Activated naive CD8-positive, alpha-beta T cell treated with anti-CD3 and anti-CD28 coated beads, Interleukin-2, amount 10 ng/mL, durations not matched to agents 7 days and 5 days (primary cell): ENCODE results near the gene MTUS2. TPM values are rescaled to one million over a fixed set of nuclear protein-coding genes. Genes with fewer than 3 reads are reported as not detected.

Experiments used
- ATAC-seq: fragments of 150-1000 bp; cut with Tn5 transposase; one replicate; pipeline ENCODE4 v1.10.0; 2021; ENCODE audit warnings: low read depth, moderate library complexity
- POLR2A ChIA-PET: fragments of 350-600 bp; sonication (Branson Sonifier 250); formaldehyde crosslinking; loops from one replicate; lab custom pipeline; 2021; ENCODE audit warnings: antibody characterized with exemption; lab: Charles Lee
- DNase-seq: peaks from one replicate; pipeline ENCODE4 v3.0.0; 2021
- H3K27ac Mint-ChIP-seq: one replicate; pipeline ENCODE4 v1.8.0; 2022; ENCODE audit warnings: mild to moderate bottlenecking, mixed read lengths
- H3K27me3 Mint-ChIP-seq: one replicate; pipeline ENCODE4 v1.8.0; 2022; ENCODE audit warnings: mild to moderate bottlenecking, moderate library complexity, mixed read lengths
- H3K36me3 Mint-ChIP-seq: one replicate; pipeline ENCODE4 v1.8.0; 2021; ENCODE audit warnings: mild to moderate bottlenecking, mixed read lengths
- H3K4me1 Mint-ChIP-seq: one replicate; pipeline ENCODE4 v1.8.0; 2021; ENCODE audit warnings: mixed read lengths
- H3K4me3 Mint-ChIP-seq: one replicate; pipeline ENCODE4 v1.8.0; 2022; ENCODE audit warnings: mild to moderate bottlenecking, moderate library complexity, mixed read lengths
- H3K9me3 Mint-ChIP-seq: one replicate; pipeline ENCODE4 v1.8.0; 2021; ENCODE audit warnings: mixed read lengths
- total RNA-seq, 2 experiments: library from RNA; stranded (reverse); gene quantifications; one replicate each; pipeline ENCODE4 v1.2.3, GENCODE V29; 2021

Gene MTUS2
- total RNA-seq, 2 experiments from 2014 or later = not detected

DNA sequence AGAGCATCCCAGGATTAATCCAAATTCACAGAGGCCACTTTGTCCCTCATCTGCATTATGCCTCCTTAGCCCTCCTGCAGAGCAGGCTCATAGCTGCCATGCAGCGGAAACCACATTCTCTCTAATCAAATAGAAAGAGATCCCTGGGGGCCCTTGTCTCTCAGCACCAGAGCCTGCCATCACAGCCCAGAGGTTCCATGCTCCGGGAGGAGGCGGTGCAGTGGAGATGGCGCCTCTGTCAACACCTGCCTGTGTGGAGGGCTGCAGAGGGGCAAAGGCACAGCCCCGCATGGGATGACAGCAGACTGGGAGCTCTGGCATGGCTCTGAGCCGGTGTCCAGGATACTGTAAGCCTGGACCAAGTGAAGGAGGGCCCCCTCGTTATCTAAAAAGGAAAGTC lies 664.1 kb downstream of the MTUS2 start:
- POLR2A ChIA-PET = no interaction called here
- Mint-ChIP-seq H3K4me1 (no peaks in the 10 kb centered on the region), H3K27ac (no peak overlapping the region), H3K36me3 (no peaks in the 10 kb centered on the region), H3K27me3 (peaks cover 2% of the 10 kb centered on the region), H3K9me3 (no peaks in the 10 kb centered on the region), H3K4me3 (no peak overlapping the region)
- DNase-seq (no peak), ATAC-seq (no peak)

DNA sequence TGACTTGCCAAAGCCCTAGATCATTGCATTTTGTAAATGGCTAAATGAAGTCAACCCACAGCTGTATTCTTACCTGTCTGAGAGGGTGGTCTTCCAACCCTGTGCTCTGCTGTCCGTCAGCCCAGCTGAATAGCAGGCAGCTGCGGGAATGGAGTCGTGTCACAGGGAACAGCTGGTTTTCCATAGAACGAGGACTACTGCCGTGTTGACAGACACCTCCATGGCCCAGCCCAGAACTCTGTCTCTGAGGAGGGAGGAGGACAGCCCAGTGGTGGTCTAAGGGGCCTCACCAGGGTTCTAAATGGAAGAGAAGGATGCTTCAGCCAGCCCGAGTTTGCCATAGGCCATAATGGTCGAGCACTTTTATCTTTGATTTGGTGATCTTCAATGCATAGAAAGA lies 664.7 kb downstream of the MTUS2 start:
- Mint-ChIP-seq H3K4me3 (no peak overlapping the region), H3K36me3 (no peaks in the 10 kb centered on the region), H3K9me3 (no peaks in the 10 kb centered on the region), H3K4me1 (no peaks in the 10 kb centered on the region), H3K27me3 (peaks cover 2% of the 10 kb centered on the region), H3K27ac (no peak overlapping the region)
- ATAC-seq (no peak), DNase-seq (no peak)
- POLR2A ChIA-PET = no interaction called here

GRCh38 chr13:29486551-29486950 lies 666.4 kb downstream of the MTUS2 start:
- Mint-ChIP-seq H3K4me3 (no peak overlapping the region), H3K36me3 (no peaks in the 10 kb centered on the region), H3K9me3 (no peaks in the 10 kb centered on the region), H3K27me3 (peaks cover 2% of the 10 kb centered on the region), H3K4me1 (no peaks in the 10 kb centered on the region), H3K27ac (no peak overlapping the region)
- DNase-seq = no peak
- POLR2A ChIA-PET = no interaction called here
- ATAC-seq = no peak

GRCh38 chr13:29487466-29488454 lies 667.6 kb downstream of the MTUS2 start:
- H3K4me1 Mint-ChIP-seq = no peaks in the 10 kb centered on the region
- H3K27me3 Mint-ChIP-seq = peaks cover 2% of the 10 kb centered on the region
- H3K27ac Mint-ChIP-seq = no peak overlapping the region
- DNase-seq = no peak
- H3K36me3 Mint-ChIP-seq = no peaks in the 10 kb centered on the region
- H3K4me3 Mint-ChIP-seq = no peak overlapping the region
- no peak for ATAC-seq
- H3K9me3 Mint-ChIP-seq = no peaks in the 10 kb centered on the region
- POLR2A ChIA-PET = no interaction called here

DNA sequence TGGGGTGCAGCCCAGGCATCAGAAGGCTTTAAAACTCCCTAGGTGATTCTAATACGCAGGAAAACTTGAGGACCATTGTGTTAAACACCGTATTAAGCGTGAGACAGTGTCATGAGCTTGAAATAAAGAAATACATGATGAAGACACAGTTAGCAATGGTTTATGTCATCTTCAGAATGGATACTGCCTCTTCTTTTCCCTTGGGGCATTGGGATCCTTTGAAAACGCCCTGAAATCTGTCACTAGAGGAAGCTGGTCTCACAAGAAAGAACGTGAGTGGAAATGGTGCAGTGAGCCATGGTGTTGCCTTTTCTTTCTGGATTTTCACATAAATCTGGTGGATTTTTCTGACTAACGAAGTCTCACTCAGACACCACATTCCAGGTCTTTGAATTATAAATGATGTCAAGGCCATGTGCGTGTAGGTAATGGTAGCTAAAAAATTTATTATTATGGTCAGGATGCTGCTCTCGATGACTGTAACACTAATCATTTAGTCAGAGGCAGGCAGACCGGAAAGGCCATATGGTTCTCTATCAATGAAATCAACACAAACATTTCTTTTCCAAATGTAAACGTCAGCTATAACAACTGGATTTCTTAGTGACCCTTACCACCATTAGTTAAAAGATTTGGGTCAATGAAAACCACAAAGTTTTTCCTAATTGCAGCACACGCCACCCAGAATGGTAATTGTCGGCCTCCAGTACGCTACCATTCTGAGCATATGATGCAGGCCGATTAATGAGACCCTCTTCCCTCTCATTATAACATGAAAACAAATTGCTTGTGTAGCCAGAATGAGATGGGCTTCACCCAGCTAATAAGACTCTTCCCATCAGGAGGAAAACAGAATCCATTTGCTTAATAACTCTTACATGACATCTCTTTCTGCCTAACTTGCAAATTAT lies 669.8 kb downstream of the MTUS2 start:
- Mint-ChIP-seq H3K4me3 (no peak overlapping the region), H3K4me1 (no peaks in the 10 kb centered on the region), H3K36me3 (no peaks in the 10 kb centered on the region), H3K27ac (no peak overlapping the region), H3K27me3 (peaks cover 5% of the 10 kb centered on the region), H3K9me3 (no peaks in the 10 kb centered on the region)
- POLR2A ChIA-PET = no interaction called here
- ATAC-seq (no peak), DNase-seq (no peak)

DNA sequence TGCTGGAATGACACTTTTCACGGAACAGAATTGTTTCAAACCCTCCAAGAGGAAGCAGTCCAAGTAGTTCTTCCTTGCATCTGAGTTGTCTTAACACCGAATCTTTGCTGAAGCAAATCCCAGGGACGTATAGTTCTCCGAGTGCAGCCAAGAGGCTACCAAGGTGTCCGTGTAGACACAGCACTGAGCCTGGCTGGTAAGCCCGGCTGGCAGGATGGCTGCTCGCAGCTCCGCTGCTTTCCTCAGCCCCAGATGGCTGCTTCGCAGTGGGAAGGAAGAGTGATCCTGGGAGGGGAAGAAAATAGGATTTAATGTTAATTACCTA lies 670.4 kb downstream of the MTUS2 start:
- Mint-ChIP-seq H3K27ac (no peak overlapping the region), H3K4me1 (no peaks in the 10 kb centered on the region), H3K9me3 (no peaks in the 10 kb centered on the region), H3K4me3 (no peak overlapping the region), H3K36me3 (no peaks in the 10 kb centered on the region), H3K27me3 (peaks cover 4% of the 10 kb centered on the region)
- no peak for DNase-seq
- POLR2A ChIA-PET = no interaction called here
- no peak for ATAC-seq

DNA sequence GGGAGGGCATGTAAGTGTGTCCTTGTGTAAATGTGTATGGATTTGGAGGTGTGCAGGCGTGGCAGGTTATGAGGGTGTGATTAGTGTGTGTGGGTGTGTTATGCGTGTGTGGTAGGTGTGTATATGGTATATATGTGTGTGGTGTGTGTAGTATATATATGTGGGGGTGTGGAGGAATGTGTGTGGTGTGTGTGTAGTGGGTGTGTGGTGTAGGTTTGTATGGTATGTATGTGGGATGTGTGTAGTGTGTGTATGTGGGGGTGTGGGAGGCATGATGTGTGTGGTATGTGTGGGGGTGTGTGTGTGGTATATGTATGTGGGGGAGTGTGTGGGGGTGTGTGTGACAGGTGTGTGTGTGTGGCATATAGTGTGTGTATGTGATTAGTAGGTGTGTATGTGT lies 671.1 kb downstream of the MTUS2 start:
- H3K36me3 Mint-ChIP-seq = no peaks in the 10 kb centered on the region
- no peak overlapping the region for H3K27ac Mint-ChIP-seq
- H3K9me3 Mint-ChIP-seq = no peaks in the 10 kb centered on the region
- POLR2A ChIA-PET = no interaction called here
- H3K4me1 Mint-ChIP-seq = peaks cover 4% of the 10 kb centered on the region
- DNase-seq = no peak
- H3K27me3 Mint-ChIP-seq = peaks cover 7% of the 10 kb centered on the region
- no peak for ATAC-seq
- no peak overlapping the region for H3K4me3 Mint-ChIP-seq

DNA sequence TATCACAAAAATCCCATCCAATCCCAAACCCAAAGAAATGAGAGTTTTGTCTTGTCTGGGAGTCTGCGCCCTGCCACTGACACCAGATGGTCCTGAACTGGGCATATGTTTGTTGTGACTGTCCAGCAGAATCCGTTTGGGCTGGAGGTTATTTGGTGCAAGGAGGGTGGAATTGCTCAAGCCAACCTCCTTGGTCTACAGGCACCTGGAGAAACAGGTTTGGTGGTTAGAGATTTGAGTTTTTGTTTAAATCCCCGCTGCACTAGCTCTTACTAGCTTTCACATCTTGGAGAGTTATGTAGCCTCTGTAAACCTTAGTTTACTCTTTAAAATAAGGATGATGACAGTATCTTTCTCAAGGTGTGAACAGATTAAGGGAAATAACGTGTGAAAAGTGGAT lies 673.7 kb downstream of the MTUS2 start:
- POLR2A ChIA-PET = no interaction called here

DNA sequence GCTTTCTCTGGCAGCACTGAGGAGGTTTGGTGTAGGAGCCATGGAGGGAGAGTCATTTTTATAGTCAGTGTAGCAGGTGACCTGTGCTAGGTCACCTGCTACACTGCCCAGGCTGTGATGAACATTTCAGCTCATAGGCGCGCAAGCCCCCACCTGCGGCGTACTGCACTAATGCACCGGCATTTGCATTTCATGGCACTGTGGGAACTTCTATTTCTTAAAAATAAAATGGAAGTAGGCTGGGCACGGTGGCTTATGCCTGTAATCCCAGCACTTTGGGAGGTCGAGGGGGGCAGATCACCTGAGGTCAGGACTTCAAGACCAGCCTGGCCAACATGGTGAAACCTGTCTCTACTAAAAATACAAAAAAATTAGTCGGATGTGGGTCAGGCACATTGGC lies 674.4 kb downstream of the MTUS2 start:
- POLR2A ChIA-PET = no interaction called here
- H3K4me3 Mint-ChIP-seq = no peak overlapping the region
- peaks cover 10% of the 10 kb centered on the region for H3K4me1 Mint-ChIP-seq
- H3K27ac Mint-ChIP-seq = no peak overlapping the region
- H3K9me3 Mint-ChIP-seq = no peaks in the 10 kb centered on the region
- no peaks in the 10 kb centered on the region for H3K36me3 Mint-ChIP-seq
- ATAC-seq (no peak), DNase-seq (no peak)
- peaks cover 15% of the 10 kb centered on the region for H3K27me3 Mint-ChIP-seq

More for the DNA sequence above, 673.7 kb downstream of the MTUS2 start:
- DNase-seq = no peak
- no peak overlapping the region for H3K4me3 Mint-ChIP-seq
- H3K27ac Mint-ChIP-seq = no peak overlapping the region
- H3K36me3 Mint-ChIP-seq = no peaks in the 10 kb centered on the region
- no peak for ATAC-seq
- H3K9me3 Mint-ChIP-seq = no peaks in the 10 kb centered on the region
- peaks cover 13% of the 10 kb centered on the region for H3K27me3 Mint-ChIP-seq
- peaks cover 10% of the 10 kb centered on the region for H3K4me1 Mint-ChIP-seq

- DNase-seq = no peak
- POLR2A ChIA-PET = no interaction called here
- Mint-ChIP-seq H3K4me3 (peak overlapping the region; percentile 15), H3K9me3 (no peaks in the 10 kb centered on the region), H3K27ac (peak overlapping the region; percentile 19), H3K4me1 (peaks cover 10% of the 10 kb centered on the region), H3K27me3 (peaks cover 15% of the 10 kb centered on the region), H3K36me3 (no peaks in the 10 kb centered on the region)
- ATAC-seq = peak; percentile 82
Observed at GRCh38 chr13:29496241-29496712, 676.1 kb downstream of the MTUS2 start.

- POLR2A ChIA-PET = no interaction called here
- no peak for ATAC-seq
- peaks cover 10% of the 10 kb centered on the region for H3K4me1 Mint-ChIP-seq
- peaks cover 22% of the 10 kb centered on the region for H3K27me3 Mint-ChIP-seq
- no peak for DNase-seq
- H3K9me3 Mint-ChIP-seq = no peaks in the 10 kb centered on the region
- no peaks in the 10 kb centered on the region for H3K36me3 Mint-ChIP-seq
- H3K4me3 Mint-ChIP-seq = no peak overlapping the region
- no peak overlapping the region for H3K27ac Mint-ChIP-seq
Observed at GRCh38 chr13:29497137-29497654, 677.1 kb downstream of the MTUS2 start.

DNA sequence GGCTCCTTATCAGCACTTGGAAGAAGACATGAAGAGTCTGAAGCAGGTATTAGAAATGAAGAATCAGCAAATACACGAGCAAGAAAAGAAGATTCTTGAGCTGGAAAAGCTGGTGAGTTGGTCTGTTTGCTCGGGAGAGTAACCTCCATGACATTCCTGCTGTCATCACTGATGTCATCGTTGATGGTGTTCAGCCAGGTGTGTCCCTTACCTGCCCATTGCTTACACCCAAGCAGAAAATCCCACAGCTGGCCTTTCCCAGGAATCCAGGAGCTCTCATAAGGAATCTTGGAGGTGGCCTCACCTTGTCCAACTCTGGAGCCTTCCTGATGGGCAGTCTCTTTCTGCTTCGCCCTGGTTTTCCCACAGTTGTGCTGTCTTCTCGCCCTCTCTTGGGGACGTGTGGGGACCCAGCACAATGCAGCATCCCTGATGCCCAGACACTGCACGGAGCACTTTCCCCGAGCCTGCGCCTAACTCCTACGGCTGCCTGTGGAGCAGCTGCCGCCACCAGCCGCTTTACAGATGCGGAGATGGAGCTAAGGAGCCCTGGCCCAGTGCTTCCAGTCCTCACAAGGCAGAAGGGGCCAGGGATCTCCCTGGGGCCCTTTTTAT lies 678.4 kb downstream of the MTUS2 start:
- Mint-ChIP-seq H3K9me3 (no peaks in the 10 kb centered on the region), H3K36me3 (no peaks in the 10 kb centered on the region), H3K4me1 (peaks cover 15% of the 10 kb centered on the region), H3K27me3 (peaks cover 27% of the 10 kb centered on the region), H3K27ac (no peak overlapping the region), H3K4me3 (no peak overlapping the region)
- DNase-seq = no peak
- no peak for ATAC-seq
- POLR2A ChIA-PET = no interaction called here

DNA sequence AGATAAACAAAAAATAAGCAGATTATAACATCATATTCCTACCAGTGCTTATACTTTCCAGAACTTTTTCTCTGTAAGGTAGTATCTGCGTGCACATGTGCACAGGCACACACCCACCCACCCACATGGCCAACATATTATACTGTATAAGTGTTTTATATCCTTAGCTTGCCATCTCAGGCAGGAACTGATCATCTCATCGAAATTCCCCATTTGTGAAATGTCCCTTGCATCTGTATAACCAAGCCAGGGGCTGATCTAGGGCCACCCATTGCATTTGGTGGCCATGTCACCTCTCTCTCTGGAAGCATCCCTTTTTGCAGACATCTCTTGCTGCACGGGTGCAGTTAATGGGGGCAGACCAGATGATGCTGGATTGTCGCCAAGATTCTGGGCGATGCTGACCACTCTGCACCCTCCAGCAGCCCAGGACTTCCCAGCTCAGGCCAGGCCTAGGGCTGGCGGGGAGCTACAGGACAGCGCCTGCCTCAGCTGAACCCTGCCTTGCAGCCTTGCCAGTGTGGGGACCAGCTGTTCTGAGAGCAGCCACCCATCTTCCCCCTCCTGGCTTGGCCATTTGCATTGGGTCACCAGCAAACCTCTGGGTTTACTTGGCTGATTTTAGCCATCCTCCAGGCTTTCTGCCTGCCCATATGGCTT lies 679.5 kb downstream of the MTUS2 start:
- H3K36me3 Mint-ChIP-seq = no peaks in the 10 kb centered on the region
- ATAC-seq (no peak), DNase-seq (no peak)
- peaks cover 15% of the 10 kb centered on the region for H3K4me1 Mint-ChIP-seq
- H3K4me3 Mint-ChIP-seq = no peak overlapping the region
- H3K27ac Mint-ChIP-seq = no peak overlapping the region
- no peaks in the 10 kb centered on the region for H3K9me3 Mint-ChIP-seq
- POLR2A ChIA-PET = no interaction called here
- H3K27me3 Mint-ChIP-seq = peaks cover 26% of the 10 kb centered on the region
